Adrenal gland (tissue), 12 donors: ENCODE data around the gene PPP1R14B. TPM values are rescaled to one million over a fixed set of nuclear protein-coding genes. Genes with fewer than 3 reads are reported as not detected.

ENCODE experiments used
- DNase-seq, 7 donors: peaks; one replicate each; pipeline ENCODE4 v3.0.0-alpha.2; 2019 to 2020
- H3K27ac ChIP-seq, 5 donors: fragments of 200-600 bp; sonication (generic) in 4 of 5; 1 replicate in 3 of 5; 2 replicates in 2 of 5; pipeline versions ENCODE4 v1.5.1 to v1.8.0; 2016 to 2020; ENCODE audit warnings: mild to moderate bottlenecking in 1 of 5
- H3K27me3 ChIP-seq: fragments of 200-600 bp; 2 replicates; pipeline ENCODE4 v1.8.0; 2021
- H3K36me3 ChIP-seq, 2 donors: fragments of 200-600 bp; replicated peaks in 1 of 2; 1 replicate in 1 of 2; 2 replicates in 1 of 2; pipeline versions ENCODE4 v1.5.1 to v1.8.0; 2018 to 2022
- H3K4me1 ChIP-seq, 2 donors: fragments of 200-600 bp; replicated peaks in 1 of 2; 1 replicate in 1 of 2; 2 replicates in 1 of 2; pipeline versions ENCODE4 v1.5.1 to v1.8.0; 2018 to 2021
- H3K4me3 ChIP-seq, 4 donors: fragments of 200-600 bp; sonication (generic) in 3 of 4; one replicate each; pipeline ENCODE4 v1.5.1; 2016 to 2018
- H3K9me3 ChIP-seq, 3 donors: fragments of 200-600 bp; sonication (generic) in 1 of 3; replicated peaks in 1 of 3; 1 replicate in 2 of 3; 2 replicates in 1 of 3; pipeline versions ENCODE4 v1.5.1 to v1.8.0; 2016 to 2021
- CTCF ChIP-seq, 6 experiments: fragments of 450-650 bp in 4 of 6; fragments of 200-600 bp in 2 of 6; sonication (generic) in 1 of 6; IDR thresholded peaks; 1 replicate in 5 of 6; 2 replicates in 1 of 6; pipeline versions ENCODE4 v1.5.1 to v1.8.0; 2016 to 2021; ENCODE audit warnings: antibody characterized with exemption in 6 of 6, mild to moderate bottlenecking in 2 of 6, moderate library complexity in 1 of 6
- POLR2A ChIP-seq, 2 donors: fragments of 450-650 bp; IDR thresholded peaks; one replicate each; pipeline ENCODE4 v1.6.1; 2017; ENCODE audit warnings: antibody characterized with exemption in 2 of 2, mild to moderate bottlenecking in 2 of 2, moderate library complexity in 1 of 2
- WGBS, 4 donors: extraction: QIAGEN DNeasy Blood & Tissue Kit in 2 of 4; methylation state at CpG; one replicate each; pipeline versions ENCODE4 v1.1.5 to v1.1.7; 2013 to 2017; 5-methylcytosine and 5-hydroxymethylcytosine counted together
- intact Hi-C, 2 donors: fragments of 100-400 bp; cut with DNase I; formaldehyde crosslinking; loops; one replicate each; pipeline versions ENCODE4 v1.14.1 to v1.15.0; 2022 to 2023
- polyA plus RNA-seq, 3 donors: library from polyadenylated mRNA; stranded (reverse); fragments of 200-250 nt in 2 of 3; fragments of 350-450 nt in 1 of 3; fragmentation: Illumina TruSeq in 1 of 3; extraction: RNeasy Lipid Tissue Mini Kit (QIAGEN cat#74804) in 1 of 3; gene quantifications; one replicate each; pipeline ENCODE4 v1.2.3, GENCODE V29; 2013 to 2014
- total RNA-seq, 9 donors: library from RNA; depleted of rRNA in 4 of 9; stranded (reverse); fragments of >200 nt in 4 of 9; fragments of 120-200 nt in 1 of 9; fragmentation: NEBNext Ultra II Directional in 1 of 9; extraction: Animal tissue kit (Norgen Biotek cat#: 25700) in 1 of 9; gene quantifications; one replicate each; pipeline versions ENCODE4 v1.1.0 to v1.2.4, GENCODE V29; 2013 to 2023
- donor health status: healthy with polysubstance abuse.
- donor health status: Bipolar disorder and iron deficiency.
- donor health status: DM: yes; HTN: yes; CAD: no.
- donor health status: DM: no; HTN: no; CAD: no.
- donor health status: DM: no; HTN: no; CAD: no.
- donor health status: DM: yes; HTN: yes; CAD: no.

Gene PPP1R14B
- total and polyA plus RNA-seq, 12 donors = 77.2 to 331 (median 131) TPM

- DNase-seq = peak in 2 of 7 donors; percentile 43 to 62
- no peaks in the 10 kb centered on the region for H3K9me3 ChIP-seq
- intact Hi-C loops = no loop called here
- peak overlapping the region in 3 of 4 donors; percentile 28 to 94 (median 56) for H3K4me3 ChIP-seq
- no peaks in the 10 kb centered on the region for H3K27me3 ChIP-seq
- H3K27ac ChIP-seq = peak overlapping the region in 3 of 5 donors; percentile 11 to 77 (median 70)
- H3K36me3 ChIP-seq = peaks cover 0 to 28% of the 10 kb centered on the region in 2 donors
- TF ChIP-seq CTCF (IDR thresholded peaks at IDR 0.05) = peak in 4 of 6 experiments; percentile 10 to 32 (median 24)
- no peak for TF ChIP-seq POLR2A (IDR thresholded peaks at IDR 0.05)
- peaks cover 29 to 35% of the 10 kb centered on the region in 2 donors for H3K4me1 ChIP-seq
- 3 to 5% (median 4%) methylated on average over 14 to 23 of the region's 23 CpGs for WGBS, 4 donors
Observed at GRCh38 chr11:64252003-64252872, 5.5 kb upstream of the PPP1R14B start.

- DNase-seq = no peak
- H3K4me1 ChIP-seq = peaks cover 29 to 35% of the 10 kb centered on the region in 2 donors
- peak overlapping the region in 2 of 5 donors; percentile 70 to 77 for H3K27ac ChIP-seq
- no peaks in the 10 kb centered on the region for H3K9me3 ChIP-seq
- no peaks in the 10 kb centered on the region for H3K27me3 ChIP-seq
- H3K36me3 ChIP-seq = peaks cover 0 to 23% of the 10 kb centered on the region in 2 donors
- no peak for TF ChIP-seq CTCF (IDR thresholded peaks at IDR 0.05)
- TF ChIP-seq POLR2A (IDR thresholded peaks at IDR 0.05) = no peak
- H3K4me3 ChIP-seq = peak overlapping the region in 3 of 4 donors; percentile 28 to 94 (median 56)
- intact Hi-C loops = no loop called here
- WGBS, 4 donors = 0 to 2% (median 1%) methylated on average over 8 to 18 of the region's 18 CpGs
Observed at GRCh38 chr11:64251753-64252002, 4.9 kb upstream of the PPP1R14B start.

GRCh38 chr11:64251016-64251752 is 4.4 kb upstream of the PPP1R14B start, which contains the start of gene PLCB3:
Gene PLCB3, plus strand, starts transcription at chr11:64251530. Its CDS starts 120 bp downstream, at chr11:64251650.
- H3K27me3 ChIP-seq = no peaks in the 10 kb centered on the region
- peaks cover 0 to 18% of the 10 kb centered on the region in 2 donors for H3K36me3 ChIP-seq
- H3K4me3 ChIP-seq = peak within 1 kb of the TSS in 3 of 4 donors; percentile 28 to 94 (median 56)
- H3K27ac ChIP-seq = peak within 1 kb of the TSS in 3 of 5 donors; percentile 11 to 77 (median 70)
- intact Hi-C loops = no loop called here
- no peaks in the 10 kb centered on the region for H3K9me3 ChIP-seq
- WGBS, 4 donors = 0 to 27% (median 1%) methylated on average over 3 to 75 of the region's 75 CpGs
- peaks cover 29 to 35% of the 10 kb centered on the region in 2 donors for H3K4me1 ChIP-seq
- DNase-seq = peak in 3 of 7 donors; percentile 57 to 73 (median 72)
- peak; percentile 36 to 66 for TF ChIP-seq POLR2A (IDR thresholded peaks at IDR 0.05)
- peak; percentile 30 to 83 (median 77) for TF ChIP-seq CTCF (IDR thresholded peaks at IDR 0.05)

GRCh38 chr11:64250415-64251015 is 3.8 kb upstream of the PPP1R14B start:
- 22 to 36% (median 25%) methylated on average over 7 to 13 of the region's 13 CpGs for WGBS, 4 donors
- intact Hi-C loops = no loop called here
- no peak overlapping the region for H3K27ac ChIP-seq
- no peaks in the 10 kb centered on the region for H3K9me3 ChIP-seq
- peak in 1 of 7 donors; percentile 18 for DNase-seq
- H3K4me1 ChIP-seq = peaks cover 33 to 41% of the 10 kb centered on the region in 2 donors
- H3K36me3 ChIP-seq = peaks cover 0 to 11% of the 10 kb centered on the region in 2 donors
- H3K4me3 ChIP-seq = peak overlapping the region in 1 of 4 donors; percentile 94
- H3K27me3 ChIP-seq = no peaks in the 10 kb centered on the region
- no peak for TF ChIP-seq POLR2A (IDR thresholded peaks at IDR 0.05)
- TF ChIP-seq CTCF (IDR thresholded peaks at IDR 0.05) = no peak
